Endodermal cell (in vitro differentiated cells): ENCODE measurements around the gene SEZ6L2. TPM values are rescaled to one million over a fixed set of nuclear protein-coding genes. Genes with fewer than 3 reads are reported as not detected.
"Not testable (repeated sequence)": the region's sequence is repeated elsewhere in the genome, so short reads cannot be mapped to it uniquely, and the experiment has no call there.

Experiments used
- DNase-seq: peaks from one replicate; pipeline ENCODE4 v3.0.0-alpha.2; 2017
- H3K27ac ChIP-seq: 2 replicates; pipeline ENCODE4 v1.5.1; 2013; ENCODE audit warnings: mild to moderate bottlenecking, low read depth, low read length, moderate library complexity
- H3K27me3 ChIP-seq: 2 replicates; pipeline ENCODE4 v1.6.1; 2013; ENCODE audit warnings: mild to moderate bottlenecking, low read length, moderate library complexity; ENCODE audit not compliant: insufficient read depth, control insufficient read depth, poor library complexity, severe bottlenecking
- H3K36me3 ChIP-seq: 2 replicates; pipeline ENCODE4 v1.7.0; 2013; ENCODE audit warnings: mild to moderate bottlenecking, low read length, moderate library complexity; ENCODE audit not compliant: control insufficient read depth, insufficient read depth
- H3K4me1 ChIP-seq: one replicate; pipeline ENCODE4 v1.7.0; 2013; ENCODE audit warnings: low read length; ENCODE audit not compliant: control insufficient read depth, insufficient read depth
- H3K4me3 ChIP-seq: 2 replicates; pipeline ENCODE4 v1.5.1; 2013; ENCODE audit warnings: mild to moderate bottlenecking, low read length, moderate library complexity
- H3K9ac ChIP-seq: 2 replicates; pipeline ENCODE4 v1.6.1; 2013; ENCODE audit warnings: mild to moderate bottlenecking, low read length, moderate library complexity; ENCODE audit not compliant: poor library complexity, severe bottlenecking; ENCODE audit errors: extremely low read depth
- H3K9me3 ChIP-seq: 2 replicates; pipeline ENCODE4 v1.6.1; 2013; ENCODE audit warnings: mild to moderate bottlenecking, low read length, moderate library complexity; ENCODE audit not compliant: control insufficient read depth
- H3K27ac Mint-ChIP-seq: 2 replicates; pipeline ENCODE4 v1.8.0; 2020; ENCODE audit warnings: mixed read lengths
- H3K27me3 Mint-ChIP-seq: 2 replicates; pipeline ENCODE4 v1.8.0; 2021; ENCODE audit warnings: mild to moderate bottlenecking, mixed read lengths; ENCODE audit not compliant: insufficient read depth
- H3K36me3 Mint-ChIP-seq: 2 replicates; pipeline ENCODE4 v1.8.0; 2020; ENCODE audit warnings: low read depth, mixed read lengths
- H3K4me1 Mint-ChIP-seq: 2 replicates; pipeline ENCODE4 v1.8.0; 2020; ENCODE audit warnings: mixed read lengths
- H3K4me3 Mint-ChIP-seq: 2 replicates; pipeline ENCODE4 v1.8.0; 2020; ENCODE audit warnings: mild to moderate bottlenecking, moderate library complexity, mixed read lengths
- H3K9me3 Mint-ChIP-seq: 2 replicates; pipeline ENCODE4 v1.8.0; 2020; ENCODE audit warnings: mild to moderate bottlenecking, mixed read lengths
- CTCF ChIP-seq: fragments of 200-600 bp; sonication (generic); conservative IDR thresholded peaks from 2 replicates; pipeline ENCODE4 v1.5.0; 2021; ENCODE audit warnings: antibody characterized with exemption, mild to moderate bottlenecking
- WGBS, 2 experiments: methylation state at CpG; one replicate each; pipeline versions ENCODE4 v1.1.5 to v1.1.7; 2013; ENCODE audit warnings: missing lambda C conversion rate in 2 of 2, mixed read lengths in 1 of 2; ENCODE audit not compliant: insufficient coverage in 1 of 2, insufficient read length in 1 of 2; 5-methylcytosine and 5-hydroxymethylcytosine counted together
- total RNA-seq, 2 donors: library from RNA; stranded (reverse); fragmentation: NEBNext Ultra II Directional in 1 of 2; extraction: Animal tissue kit (Norgen Biotek cat#: 25700) in 1 of 2; gene quantifications; 2 replicates in 1 of 2; 3 replicates in 1 of 2; pipeline ENCODE4 v1.2.1, GENCODE V29; 2021

The SEZ6L2 gene
- total RNA-seq, 2 donors from 2014 or later: 44.0 to 52.1 TPM

- no peak for DNase-seq
- Histone ChIP-seq H3K9ac (no peak overlapping the region), H3K4me1 (no peaks in the 10 kb centered on the region), H3K9me3 (no peaks in the 10 kb centered on the region), H3K27ac (no peak overlapping the region), H3K27me3 (no peaks in the 10 kb centered on the region), H3K36me3 (no peaks in the 10 kb centered on the region), H3K4me3 (no peak overlapping the region)
- no peaks in the 10 kb centered on the region for H3K4me1 Mint-ChIP-seq
- no peaks in the 10 kb centered on the region for H3K9me3 Mint-ChIP-seq
- no peaks in the 10 kb centered on the region for H3K36me3 Mint-ChIP-seq
- H3K27me3 Mint-ChIP-seq: no peaks in the 10 kb centered on the region
- WGBS, 2 experiments: 91 to 96% methylated on average over 4 to 5 of the region's 5 CpGs
- no peak for TF ChIP-seq CTCF
- H3K4me3 Mint-ChIP-seq: no peak overlapping the region
- H3K27ac Mint-ChIP-seq: no peak overlapping the region
These were observed 65.3 kb downstream of the SEZ6L2 start for GRCh38 chr16:29834079-29834478.

GRCh38 chr16:29833219-29833618, 66.1 kb downstream of the SEZ6L2 start:
- H3K9me3 Mint-ChIP-seq, H3K27ac Mint-ChIP-seq, H3K27me3 ChIP-seq, H3K4me3 Mint-ChIP-seq, H3K27me3 Mint-ChIP-seq, H3K4me1 ChIP-seq, H3K36me3 ChIP-seq, DNase-seq, H3K4me3 ChIP-seq, H3K27ac ChIP-seq, H3K9ac ChIP-seq, H3K9me3 ChIP-seq, H3K36me3 Mint-ChIP-seq, H3K4me1 Mint-ChIP-seq: not testable (repeated sequence)
- WGBS, 2 experiments: 83 to 97% methylated on average over 1 to 3 of the region's 4 CpGs

- Mint-ChIP-seq H3K27me3 (no peaks in the 10 kb centered on the region), H3K27ac (no peak overlapping the region), H3K9me3 (no peaks in the 10 kb centered on the region), H3K36me3 (no peaks in the 10 kb centered on the region), H3K4me3 (no peak overlapping the region), H3K4me1 (no peaks in the 10 kb centered on the region)
- Histone ChIP-seq H3K9ac (no peak overlapping the region), H3K4me1 (no peaks in the 10 kb centered on the region), H3K4me3 (no peak overlapping the region), H3K9me3 (no peaks in the 10 kb centered on the region), H3K36me3 (no peaks in the 10 kb centered on the region), H3K27ac (no peak overlapping the region), H3K27me3 (no peaks in the 10 kb centered on the region)
- no peak for DNase-seq
- 98% methylated on average over 2 of the region's 2 CpGs; no CpG with 5 or more reads in 1 of the 2 experiments for WGBS, 2 experiments
- no peak for TF ChIP-seq CTCF
These were observed 67.9 kb downstream of the SEZ6L2 start for GRCh38 chr16:29831490-29831889.

- Mint-ChIP-seq H3K4me1 (peaks cover 1% of the 10 kb centered on the region), H3K9me3 (no peaks in the 10 kb centered on the region), H3K27me3 (no peaks in the 10 kb centered on the region), H3K4me3 (no peak overlapping the region), H3K36me3 (no peaks in the 10 kb centered on the region), H3K27ac (no peak overlapping the region)
- no peak for TF ChIP-seq CTCF
- Histone ChIP-seq H3K36me3 (no peaks in the 10 kb centered on the region), H3K9ac (no peak overlapping the region), H3K27ac (no peak overlapping the region), H3K9me3 (no peaks in the 10 kb centered on the region), H3K27me3 (no peaks in the 10 kb centered on the region), H3K4me3 (no peak overlapping the region), H3K4me1 (peaks cover 2% of the 10 kb centered on the region)
- DNase-seq: no peak
- WGBS, 2 experiments: 94% methylated on average over 10 to 11 of the region's 11 CpGs
These were observed 68.6 kb downstream of the SEZ6L2 start for GRCh38 chr16:29830774-29831173.
